ENCODE results near the gene EXOC7. TPM values are rescaled to one million over a fixed set of nuclear protein-coding genes. Genes with fewer than 3 reads are reported as not detected.

EXOC7 gene
- total RNA-seq, 1 experiment from 2014 or later = 160 TPM

DNA sequence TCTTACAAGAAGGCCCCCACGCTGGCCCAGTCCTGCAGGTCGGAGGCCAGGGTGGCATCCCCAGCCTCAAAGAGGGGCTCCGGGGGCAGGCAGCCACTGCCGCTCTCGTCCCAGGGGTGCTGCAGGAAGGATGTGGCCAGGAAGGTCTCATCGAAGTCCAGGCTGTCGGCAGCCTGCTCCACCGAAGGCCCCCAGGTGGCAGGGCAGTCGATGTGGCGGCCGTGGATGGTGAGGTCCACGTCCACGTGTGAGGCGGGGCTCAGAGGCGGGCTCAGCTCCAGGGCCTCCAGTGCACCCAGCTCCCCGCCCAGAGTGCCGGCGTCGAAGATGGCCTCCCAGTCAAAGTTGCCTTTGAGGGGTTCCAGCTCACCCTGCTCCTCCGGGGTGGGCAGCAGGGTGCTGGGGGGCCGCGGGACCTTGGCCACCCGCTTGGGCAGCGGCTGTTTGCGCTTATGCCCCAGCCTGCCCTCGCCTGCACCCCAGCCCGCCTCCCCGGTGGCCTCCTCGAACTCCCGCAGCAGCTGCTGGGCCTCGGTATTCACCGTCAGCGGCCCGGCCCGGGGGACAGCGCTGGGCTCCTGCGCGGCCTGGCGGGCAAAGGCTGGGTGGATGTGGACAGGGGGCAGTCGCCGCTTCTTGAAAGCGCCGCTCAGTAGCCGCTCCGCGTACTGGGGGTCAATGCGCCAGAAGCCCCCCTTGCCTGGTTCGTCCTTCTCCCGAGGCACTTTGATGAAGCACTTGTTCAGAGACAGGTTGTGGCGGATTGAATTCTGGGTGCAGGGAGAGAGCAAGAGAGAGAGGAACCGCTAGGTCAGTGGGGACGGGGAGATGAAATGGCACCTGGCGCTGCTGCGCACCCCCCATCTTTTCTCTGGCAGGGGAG lies 34.0 kb upstream of the EXOC7 start:
- H3K27ac Mint-ChIP-seq = no peak overlapping the region
- H3K23me2 ChIP-seq (ENCODE audit: insufficient read length, low read depth, low read length, poor library complexity, severe bottlenecking) = peaks cover 51% of the 10 kb centered on the region
- H3K4me1 Mint-ChIP-seq = peaks cover 65 to 80% of the 10 kb centered on the region in 2 experiments
- no peak overlapping the region for H4K8ac ChIP-seq (replicated peaks; ENCODE audit: insufficient read length, low read depth, low read length)
- H3K56ac ChIP-seq (ENCODE audit: insufficient read length, low read depth, low read length) = no peak overlapping the region
- DNase-seq = peak; percentile 63
- TF ChIP-seq, protein P1, sequence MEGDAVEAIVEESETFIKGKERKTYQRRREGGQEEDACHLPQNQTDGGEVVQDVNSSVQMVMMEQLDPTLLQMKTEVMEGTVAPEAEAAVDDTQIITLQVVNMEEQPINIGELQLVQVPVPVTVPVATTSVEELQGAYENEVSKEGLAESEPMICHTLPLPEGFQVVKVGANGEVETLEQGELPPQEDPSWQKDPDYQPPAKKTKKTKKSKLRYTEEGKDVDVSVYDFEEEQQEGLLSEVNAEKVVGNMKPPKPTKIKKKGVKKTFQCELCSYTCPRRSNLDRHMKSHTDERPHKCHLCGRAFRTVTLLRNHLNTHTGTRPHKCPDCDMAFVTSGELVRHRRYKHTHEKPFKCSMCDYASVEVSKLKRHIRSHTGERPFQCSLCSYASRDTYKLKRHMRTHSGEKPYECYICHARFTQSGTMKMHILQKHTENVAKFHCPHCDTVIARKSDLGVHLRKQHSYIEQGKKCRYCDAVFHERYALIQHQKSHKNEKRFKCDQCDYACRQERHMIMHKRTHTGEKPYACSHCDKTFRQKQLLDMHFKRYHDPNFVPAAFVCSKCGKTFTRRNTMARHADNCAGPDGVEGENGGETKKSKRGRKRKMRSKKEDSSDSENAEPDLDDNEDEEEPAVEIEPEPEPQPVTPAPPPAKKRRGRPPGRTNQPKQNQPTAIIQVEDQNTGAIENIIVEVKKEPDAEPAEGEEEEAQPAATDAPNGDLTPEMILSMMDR (conservative IDR thresholded peaks at IDR 0.05) = no peak
- peaks cover 75% of the 10 kb centered on the region for H3K27me3 Mint-ChIP-seq (ENCODE audit: low read depth)
- no peak overlapping the region for H2BK20ac ChIP-seq (ENCODE audit: low read depth, low read length, poor library complexity, severe bottlenecking)
- H2AK5ac ChIP-seq (ENCODE audit: insufficient read length, low read length) = no peak overlapping the region
- H3K4me1 ChIP-seq (ENCODE audit: insufficient read depth, low read length) = peaks cover 8% of the 10 kb centered on the region; the same call in 1 of the 2 replicates
- no peak overlapping the region for H2BK15ac ChIP-seq (ENCODE audit: low read depth, low read length)
- H3K23ac ChIP-seq (ENCODE audit: insufficient read length, low read depth, low read length) = no peak overlapping the region
- H4K91ac ChIP-seq (ENCODE audit: insufficient read length, low read depth, low read length) = no peak overlapping the region
- no peak overlapping the region for H2BK12ac ChIP-seq (ENCODE audit: insufficient read length, low read depth, low read length)
- no peak overlapping the region for H2BK5ac ChIP-seq (ENCODE audit: insufficient read length, low read length)
- no peak overlapping the region for H3K9ac ChIP-seq (ENCODE audit: extremely low read depth, insufficient read length, low read length)
- H3K27me3 ChIP-seq (ENCODE audit: insufficient read depth, low read length) = peaks cover 42% of the 10 kb centered on the region
- no peak overlapping the region for H3T11ph ChIP-seq (ENCODE audit: low read length)
- H2BK120ac ChIP-seq (ENCODE audit: low read depth, low read length, poor library complexity, severe bottlenecking) = no peak overlapping the region
- no peak overlapping the region for H3K18ac ChIP-seq (ENCODE audit: insufficient read length, low read depth, low read length)
- no peak overlapping the region for H3K14ac ChIP-seq (ENCODE audit: insufficient read depth, low read length)
- H3K4me2 ChIP-seq (ENCODE audit: insufficient read depth, insufficient read length, low read length) = peak overlapping the region; percentile 84
- peaks cover 1 to 3% of the 10 kb centered on the region in 2 experiments; a peak in 3 of 5 replicates for H3K9me3 Mint-ChIP-seq
- no peak overlapping the region for H4K5ac ChIP-seq (ENCODE audit: insufficient read length, low read depth, low read length)
- H3K79me1 ChIP-seq (ENCODE audit: insufficient read depth, low read depth, low read length, poor library complexity, severe bottlenecking) = no peaks in the 10 kb centered on the region
- WGBS (ENCODE audit: extremely low coverage, insufficient read length, low lambda C conversion rate) = no CpG with 5 or more reads among the region's 54 CpGs
- H3K79me2 ChIP-seq (ENCODE audit: insufficient read depth, low read length) = no peaks in the 10 kb centered on the region
- H4K20me1 ChIP-seq (ENCODE audit: control insufficient read depth, insufficient read depth, insufficient read length) = no peaks in the 10 kb centered on the region
- H3K27ac ChIP-seq (ENCODE audit: insufficient read length, low read depth, low read length) = no peak overlapping the region
- H3K4me3 Mint-ChIP-seq = peak overlapping the region; percentile 69 to 81
- H3K4ac ChIP-seq (ENCODE audit: low read depth, low read length) = no peak overlapping the region
- H3K9me3 ChIP-seq (ENCODE audit: control insufficient read depth, low read depth, low read length) = no peaks in the 10 kb centered on the region
- no peaks in the 10 kb centered on the region for H3K36me3 Mint-ChIP-seq (ENCODE audit: insufficient read depth in 1 of 3, low read depth in 3 of 3)
- no peak overlapping the region for H2AFZ ChIP-seq (ENCODE audit: low read length)
